Measurements from ENCODE around the gene FAM219A.

The FAM219A gene, protein sequence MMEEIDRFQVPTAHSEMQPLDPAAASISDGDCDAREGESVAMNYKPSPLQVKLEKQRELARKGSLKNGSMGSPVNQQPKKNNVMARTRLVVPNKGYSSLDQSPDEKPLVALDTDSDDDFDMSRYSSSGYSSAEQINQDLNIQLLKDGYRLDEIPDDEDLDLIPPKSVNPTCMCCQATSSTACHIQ

DNA sequence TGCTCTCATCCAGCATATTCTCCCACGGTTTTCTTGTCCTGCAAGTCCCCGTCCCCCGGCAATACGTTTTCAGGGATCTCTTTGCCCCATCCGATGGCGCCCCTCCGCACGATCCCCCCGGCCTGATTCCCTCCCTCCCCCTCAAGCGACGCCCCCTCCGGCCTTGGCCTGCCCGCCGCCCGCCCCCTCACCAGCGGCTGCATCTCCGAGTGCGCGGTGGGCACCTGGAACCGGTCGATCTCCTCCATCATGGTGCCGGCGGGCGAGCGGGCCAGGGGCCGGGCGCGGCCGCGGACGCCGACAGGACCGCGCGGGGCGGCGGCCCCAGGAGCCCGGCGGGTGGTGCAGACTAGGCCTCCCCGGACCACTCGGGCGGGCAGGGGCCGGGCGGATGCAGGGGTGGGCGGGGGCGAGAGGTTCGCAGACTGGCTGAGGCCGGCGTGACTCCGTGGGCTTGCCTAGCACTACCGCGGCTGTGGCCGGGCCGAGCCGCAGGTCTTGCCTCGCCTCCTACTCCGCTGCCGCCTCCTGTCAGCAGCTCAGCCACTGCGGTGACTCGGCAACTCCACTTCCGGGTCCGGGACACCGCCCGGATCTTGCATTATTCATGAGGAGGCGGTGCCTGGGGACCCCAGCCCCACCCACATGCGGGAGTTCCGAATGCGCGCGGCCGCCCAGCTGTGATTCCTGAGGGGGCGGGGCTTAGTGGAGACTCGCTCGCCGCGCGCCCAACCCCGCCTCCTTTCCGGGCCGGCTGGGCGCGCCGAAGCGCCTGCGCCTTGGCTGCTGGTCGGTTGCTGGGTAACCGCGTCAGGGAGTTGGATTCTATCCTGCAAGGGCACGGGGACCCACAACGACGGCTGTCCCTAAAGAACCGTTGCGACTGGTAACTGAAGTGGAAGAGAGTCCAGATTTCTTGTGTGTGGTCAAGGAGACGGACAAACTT lies at the start of gene FAM219A, which contains the start of gene DNAI1:
TSS of gene FAM219A (minus strand) at position 558 of the 946 bp plus-strand sequence. CDS start at position 251, 307 bp downstream.
TSS of gene DNAI1 (plus strand) at position 793 of the 946 bp plus-strand sequence. CDS start 201 bp downstream, outside the sequence.
- peak; percentile 98 to 99 for DNase-seq

DNA sequence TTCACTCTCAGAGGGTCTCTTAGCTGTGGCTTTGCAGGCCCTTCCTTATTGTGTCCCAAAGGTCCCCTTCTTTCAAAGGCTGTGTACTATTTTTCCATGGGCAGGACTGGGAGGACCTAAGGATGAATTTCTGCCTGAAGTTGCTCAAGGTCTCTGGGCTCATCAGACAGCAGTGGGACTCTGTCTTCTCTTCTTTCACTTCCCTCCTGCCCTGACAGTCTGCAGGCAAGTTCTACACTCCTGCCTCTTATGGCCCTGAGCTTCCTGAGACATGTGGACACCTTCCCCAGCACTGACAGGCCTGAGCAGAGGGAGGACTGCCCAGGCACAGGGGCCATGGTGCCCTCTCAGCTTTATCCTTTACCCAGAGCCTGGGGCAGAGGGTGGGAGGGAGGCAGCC lies 49.6 kb upstream of the FAM219A start:
- DNase-seq, result no peak

DNA sequence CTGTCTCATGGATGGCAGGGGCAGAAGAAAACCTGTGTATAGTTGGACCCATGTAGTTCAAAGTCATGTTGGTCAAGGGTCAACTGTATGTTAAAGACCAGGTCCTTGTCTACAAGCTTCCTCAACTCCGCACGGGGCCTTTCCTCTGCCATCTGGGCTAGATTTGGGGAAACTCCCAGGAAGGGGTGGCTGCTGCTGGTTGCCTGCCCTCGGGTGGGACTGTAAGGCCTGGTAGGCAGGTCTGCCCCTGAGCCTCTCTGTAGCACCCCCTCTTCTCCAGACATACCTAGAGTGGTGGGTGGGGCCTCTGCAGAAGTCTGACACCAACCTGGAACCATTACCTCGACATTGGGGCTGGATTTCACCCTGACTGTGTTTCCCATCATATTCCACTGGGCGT lies 49.2 kb upstream of the FAM219A start:
- no peak for DNase-seq

DNA sequence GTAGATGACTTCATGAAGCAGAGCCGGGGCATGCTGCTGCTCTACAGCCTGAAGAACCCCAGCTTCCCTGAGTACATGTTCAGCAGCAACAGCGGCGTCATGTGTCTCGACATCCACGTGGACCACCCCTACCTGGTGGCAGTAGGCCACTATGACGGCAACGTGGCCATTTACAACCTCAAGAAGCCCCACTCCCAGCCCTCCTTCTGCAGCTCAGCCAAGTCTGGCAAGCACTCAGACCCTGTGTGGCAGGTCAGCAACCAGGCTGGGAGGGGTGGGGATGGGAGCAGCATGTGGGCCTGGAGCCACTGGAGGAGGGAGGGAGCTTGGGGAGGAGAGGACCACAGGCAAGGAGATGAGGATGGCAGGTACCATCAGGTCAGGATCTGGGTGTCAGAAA lies 48.3 kb upstream of the FAM219A start:
- DNase-seq, result no peak

DNA sequence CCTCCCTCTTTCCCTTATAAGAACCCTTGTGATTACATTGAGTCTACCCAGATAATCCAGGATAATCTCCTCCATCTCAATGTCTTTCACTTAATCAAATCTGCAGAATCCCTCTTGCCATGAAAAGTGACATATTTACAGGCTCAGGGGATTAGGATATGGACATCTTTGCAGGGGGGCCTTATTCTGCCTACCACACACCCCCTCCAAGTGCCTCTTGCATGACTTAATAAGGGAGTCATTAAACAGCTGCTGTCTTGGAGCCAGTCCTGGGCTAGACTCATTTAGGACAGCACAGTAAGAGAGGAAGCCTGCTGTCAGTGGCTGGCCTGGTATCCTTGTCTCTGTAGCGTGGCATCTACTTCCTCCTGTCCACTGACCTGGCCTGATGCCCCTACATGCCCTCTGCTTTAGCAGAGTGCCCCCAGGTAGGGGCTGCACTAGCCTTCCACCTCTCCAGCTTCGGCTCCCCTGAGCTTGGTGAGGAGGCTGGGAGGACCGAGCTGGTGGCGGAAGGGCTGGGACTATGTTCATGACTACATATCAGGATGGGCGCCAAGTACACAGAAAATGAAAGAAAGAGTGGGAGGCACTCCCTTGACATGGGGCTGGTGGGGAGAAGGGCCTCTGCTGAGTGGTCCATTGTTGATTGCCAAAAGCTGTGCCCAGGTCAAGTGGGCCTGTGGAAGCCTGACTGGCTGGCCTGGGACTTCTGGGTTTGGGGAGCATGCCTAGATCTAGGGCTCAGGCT lies 47.2 kb upstream of the FAM219A start:
- DNase-seq, result no peak

DNA sequence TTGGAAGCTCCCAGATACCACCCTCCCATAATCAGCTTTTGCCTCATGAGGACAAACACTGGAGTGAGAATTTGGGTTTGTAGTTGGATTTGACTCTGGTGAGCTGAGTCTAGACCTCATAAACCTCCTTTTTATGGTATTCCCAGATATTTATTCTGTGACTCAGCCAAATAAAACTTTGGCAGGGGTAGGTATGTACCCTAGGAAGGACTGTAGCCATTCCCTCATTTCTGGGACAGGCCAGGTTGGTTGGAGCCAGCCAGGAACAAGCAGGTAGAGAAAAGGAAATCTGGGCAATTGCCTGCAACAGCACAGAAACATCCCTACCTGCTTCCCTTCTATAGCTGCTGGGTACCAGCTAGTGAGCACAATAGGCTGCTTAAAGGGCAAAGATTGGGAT lies 45.0 kb upstream of the FAM219A start:
- DNase-seq, result no peak

DNA sequence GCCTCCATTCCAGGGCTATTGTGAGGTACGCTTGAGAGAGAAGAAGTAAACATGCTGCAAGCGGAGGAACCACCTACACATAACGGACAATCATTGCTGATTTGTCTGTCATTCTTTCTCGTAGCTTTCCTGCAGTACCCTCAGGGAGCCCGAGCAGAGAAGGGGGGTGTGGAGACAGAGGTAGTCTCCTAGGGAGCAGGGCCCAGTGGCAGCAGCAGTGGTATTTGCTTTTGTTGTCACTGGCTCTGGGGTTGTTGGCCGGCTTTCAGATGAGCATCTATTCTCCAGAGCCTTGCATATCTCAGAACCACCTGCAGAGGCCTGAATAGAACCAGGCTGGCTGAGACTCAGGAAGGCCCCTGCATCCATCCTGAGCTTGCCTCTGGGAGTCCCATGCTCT lies 44.5 kb upstream of the FAM219A start:
- peak in 1 of 2 donors; percentile 26 for DNase-seq

DNA sequence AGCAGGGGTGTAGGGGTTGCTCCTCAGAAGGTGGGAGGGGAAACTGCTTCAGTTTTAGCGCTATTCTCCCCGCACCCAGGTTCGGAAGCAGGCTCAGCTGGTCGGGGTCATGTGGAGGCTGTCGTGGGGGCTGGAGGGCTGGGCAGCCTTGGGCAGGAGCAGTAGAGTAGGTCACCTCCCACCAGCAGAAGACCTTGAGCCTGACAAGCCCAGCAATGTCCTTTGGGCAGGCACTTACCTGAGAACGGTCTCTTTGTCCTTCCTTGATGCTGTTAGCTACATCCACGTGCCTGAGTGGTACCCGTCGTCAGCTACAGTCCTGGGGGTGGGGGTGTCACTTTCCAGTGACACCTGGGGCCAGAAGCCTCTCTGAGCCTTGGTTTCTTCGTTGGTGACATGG lies 44.1 kb upstream of the FAM219A start:
- DNase-seq, result no peak

DNA sequence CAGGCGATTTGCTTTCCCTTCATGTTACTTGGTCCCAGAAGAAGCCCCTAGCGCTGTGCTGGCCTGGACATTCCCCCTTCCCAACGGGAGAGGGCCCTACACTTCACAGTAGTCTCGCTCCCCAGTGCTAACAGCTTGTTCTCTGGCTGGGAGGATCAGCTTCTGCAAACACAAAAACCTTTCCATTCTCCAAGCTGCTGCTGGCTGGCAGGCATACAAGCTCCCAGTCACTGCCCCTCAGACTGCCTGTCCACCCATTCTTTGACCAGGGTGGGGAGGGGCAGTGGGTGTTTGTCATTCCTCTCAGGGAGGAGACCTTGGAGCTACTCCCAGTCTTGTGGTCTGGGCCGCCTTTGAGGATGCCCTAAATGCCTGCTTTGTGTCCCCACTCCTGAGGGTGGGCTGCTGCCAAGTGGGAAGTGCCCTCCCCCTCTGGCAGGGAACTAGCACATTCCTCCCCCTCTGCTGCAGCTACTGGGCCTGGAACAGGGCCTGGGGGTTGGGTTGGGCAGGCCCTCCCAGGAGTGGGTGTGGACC lies 43.6 kb upstream of the FAM219A start:
- DNase-seq, result peak; percentile 98 to 99

DNA sequence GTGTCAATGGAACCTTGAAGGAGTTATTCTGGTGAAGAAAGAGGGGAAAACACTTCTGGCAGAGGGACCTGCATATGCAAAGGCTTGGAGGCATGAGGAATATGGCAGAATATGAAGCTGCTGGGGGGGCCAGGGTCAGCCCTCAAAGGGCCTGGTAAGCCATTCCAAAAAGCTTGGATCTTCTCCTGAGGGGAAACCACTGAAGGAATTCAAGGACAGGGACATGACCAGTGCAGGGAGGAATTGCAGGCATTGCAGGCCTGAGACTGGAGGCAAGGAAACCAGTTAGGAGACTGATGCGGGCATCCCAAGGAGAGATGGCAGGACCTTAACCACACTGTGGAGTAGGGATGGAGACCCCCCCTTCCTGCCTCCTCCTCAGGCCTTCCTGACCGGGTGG lies 43.0 kb upstream of the FAM219A start:
- DNase-seq, result no peak

DNA sequence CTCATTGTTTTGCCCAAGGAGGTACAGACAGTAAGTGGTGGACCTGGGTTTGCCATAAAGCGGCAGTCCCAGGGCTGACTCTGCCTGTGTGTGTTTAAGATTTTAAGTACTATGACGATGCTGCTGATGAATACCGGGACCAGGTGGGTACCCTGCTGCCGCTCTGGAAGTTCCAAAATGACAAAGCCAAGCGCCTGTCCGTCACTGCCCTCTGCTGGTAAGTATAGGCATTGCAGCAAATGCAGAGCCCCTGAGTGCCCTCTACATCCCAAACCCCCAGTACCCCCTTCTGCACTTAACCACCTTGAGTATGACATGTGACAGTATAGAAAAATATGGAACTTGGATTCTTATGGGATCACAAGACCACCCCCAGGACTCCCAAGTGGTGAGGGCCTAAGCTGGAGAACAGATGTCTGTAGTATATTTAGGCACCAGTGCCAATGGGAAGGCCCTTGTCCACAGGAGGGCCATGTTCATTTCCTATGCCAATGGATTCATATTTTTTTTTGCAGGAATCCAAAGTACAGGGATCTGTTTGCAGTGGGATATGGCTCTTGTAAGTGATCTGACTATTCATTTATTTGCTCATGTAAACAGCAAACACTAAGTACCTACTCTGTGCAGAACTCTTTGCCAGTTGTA lies 42.4 kb upstream of the FAM219A start:
- peak in 1 of 2 donors; percentile 49 for DNase-seq

DNA sequence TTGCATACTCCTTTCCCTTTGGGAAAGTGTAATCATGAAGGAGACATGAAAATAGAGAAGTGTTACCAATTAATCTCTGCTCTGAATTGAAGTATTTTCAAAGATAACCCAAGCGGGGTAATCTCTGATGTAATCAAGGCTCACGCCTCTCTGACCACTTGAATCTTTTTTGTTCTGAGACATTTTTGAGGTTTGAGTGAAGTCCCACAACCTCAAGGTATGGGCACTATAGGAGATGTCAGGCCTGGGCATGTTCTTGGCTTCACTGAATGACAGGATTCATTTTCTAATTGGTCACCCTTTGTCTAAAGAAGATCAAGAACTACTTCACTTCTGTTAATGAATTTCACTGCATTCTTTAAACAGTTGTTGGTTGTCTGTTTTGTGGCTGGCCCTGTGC lies 40.7 kb upstream of the FAM219A start:
- no peak for DNase-seq

DNA sequence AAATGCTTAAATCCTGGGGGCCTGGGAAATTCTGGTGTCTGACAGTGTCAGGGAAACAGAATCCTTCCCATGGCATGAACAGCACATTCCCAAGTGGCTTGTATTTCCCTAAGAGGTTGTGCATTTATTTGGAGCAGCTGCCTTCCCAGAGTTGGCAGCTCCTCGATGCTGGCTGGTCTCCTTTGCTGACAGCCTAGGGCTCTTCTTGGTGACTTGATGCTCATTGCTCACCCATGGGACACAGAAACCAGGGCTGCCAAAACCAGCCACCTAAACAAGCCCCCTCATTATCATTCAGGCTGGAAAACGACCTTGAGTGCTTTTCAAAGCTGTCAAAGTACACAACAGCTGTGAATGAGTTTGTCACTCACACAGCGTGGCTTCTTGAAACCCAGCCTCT lies 40.2 kb upstream of the FAM219A start:
- no peak for DNase-seq

DNA sequence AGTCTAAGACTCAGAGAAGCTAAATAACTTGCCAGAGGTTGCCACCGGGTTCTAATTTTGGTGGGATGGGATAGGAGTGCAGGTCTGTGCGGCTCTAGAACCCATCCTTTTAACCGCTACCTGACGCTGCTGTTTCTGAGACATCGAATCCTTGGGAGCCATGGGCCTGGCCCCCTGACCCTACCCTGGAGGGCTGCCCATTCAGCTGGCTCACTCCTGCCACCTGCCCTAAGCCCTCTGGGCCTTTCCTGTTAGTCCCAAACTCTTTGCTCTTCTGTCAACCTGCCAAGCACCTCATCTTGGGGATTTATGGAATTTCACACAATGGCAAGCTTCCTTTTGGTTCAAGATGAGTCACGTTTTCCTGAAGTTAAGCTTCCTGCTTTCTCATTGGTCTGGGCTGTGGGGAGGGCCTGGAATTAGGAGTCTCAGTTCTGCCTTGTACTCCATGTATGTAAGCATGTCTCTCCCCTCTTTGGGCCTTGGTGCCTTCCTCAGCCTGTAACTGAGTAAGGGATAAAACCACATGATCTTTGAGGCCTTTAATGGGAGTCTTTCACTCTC lies 37.9 kb upstream of the FAM219A start:
- DNase-seq, result no peak

DNA sequence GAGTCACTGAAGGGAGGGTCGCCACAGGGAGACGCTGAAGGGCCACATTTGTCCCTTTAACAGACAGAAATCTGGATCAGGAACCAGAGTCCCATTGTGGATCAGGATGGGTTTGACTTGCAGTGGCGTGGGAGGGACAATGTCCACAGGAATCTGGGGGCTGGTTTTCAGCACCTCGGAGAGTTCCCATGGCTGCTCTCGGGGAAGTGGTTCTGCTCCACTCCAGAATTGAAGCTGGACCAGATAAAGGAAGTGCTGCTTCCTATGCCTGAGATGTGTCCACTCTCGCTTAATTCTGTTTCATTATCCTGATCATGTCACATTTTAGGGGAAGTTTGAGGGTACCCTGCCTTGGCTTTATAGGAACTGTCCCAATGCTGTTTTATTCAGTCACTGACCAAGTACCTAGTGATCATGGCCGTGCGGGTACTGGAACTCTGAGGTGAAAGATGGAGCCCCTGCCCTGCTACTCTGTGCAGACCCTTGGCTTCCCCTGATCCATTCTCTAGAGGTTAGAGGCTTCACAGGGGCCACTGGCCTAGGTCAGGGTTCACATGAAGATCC lies 35.7 kb upstream of the FAM219A start:
- no peak for DNase-seq

DNA sequence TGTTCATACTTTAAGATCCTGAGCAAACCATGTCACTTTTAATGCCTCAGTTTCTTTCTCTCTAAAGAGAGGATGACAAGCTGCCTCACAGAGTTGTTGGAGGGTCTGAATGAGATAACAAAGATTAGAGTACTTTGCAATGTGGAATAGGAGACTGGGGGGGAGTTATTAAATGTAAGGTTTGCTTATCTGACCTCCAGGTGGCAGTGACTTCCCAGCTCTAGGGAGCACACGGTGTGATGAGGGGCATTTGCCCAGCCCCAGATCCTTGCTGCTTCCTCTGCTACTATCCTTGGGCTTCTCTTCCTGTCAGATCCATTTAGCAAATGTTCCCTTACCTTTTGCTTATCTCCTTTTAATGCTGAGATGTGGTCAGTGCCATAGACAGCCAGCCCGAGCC lies 33.7 kb upstream of the FAM219A start:
- DNase-seq, result no peak

DNA sequence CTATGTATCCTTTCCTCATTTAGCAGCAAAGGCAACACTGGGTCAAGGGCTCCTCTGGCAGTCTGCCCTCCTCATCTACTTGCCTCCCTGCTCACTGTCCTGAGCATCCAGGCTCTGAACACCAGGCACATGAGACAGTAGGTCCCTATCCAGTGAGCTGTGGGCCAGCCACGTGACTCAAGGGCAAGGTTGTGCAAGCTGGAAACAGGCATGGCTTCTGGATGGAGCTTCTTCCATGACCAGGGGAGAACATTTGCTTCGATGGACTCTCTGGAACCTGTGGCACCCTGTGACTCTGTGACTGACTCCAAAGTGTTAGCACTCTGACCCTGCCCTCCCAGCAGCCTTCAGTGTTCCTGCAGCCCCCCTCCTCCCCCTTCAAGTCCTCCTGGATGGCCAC lies 33.2 kb upstream of the FAM219A start:
- no peak for DNase-seq

DNA sequence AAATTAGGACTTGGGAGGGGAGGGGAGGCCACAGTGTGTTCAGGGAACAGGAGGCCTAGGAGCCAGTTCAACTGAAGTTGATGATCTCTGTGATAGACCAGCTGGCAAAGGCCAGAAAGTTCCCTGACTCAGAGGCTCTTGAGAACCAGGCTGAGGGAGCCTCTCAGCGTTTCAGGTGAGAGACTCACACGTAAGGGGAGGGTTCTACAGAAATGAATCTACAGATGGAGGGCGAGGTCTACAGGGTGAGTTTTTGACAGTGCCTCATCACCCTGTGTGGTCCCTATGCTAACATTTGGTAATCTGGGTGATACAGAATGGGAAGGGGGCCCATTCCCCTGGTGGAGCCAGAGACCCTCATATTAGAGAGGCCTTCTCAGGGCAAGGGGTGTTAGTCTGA lies 32.4 kb upstream of the FAM219A start:
- DNase-seq, result no peak

DNA sequence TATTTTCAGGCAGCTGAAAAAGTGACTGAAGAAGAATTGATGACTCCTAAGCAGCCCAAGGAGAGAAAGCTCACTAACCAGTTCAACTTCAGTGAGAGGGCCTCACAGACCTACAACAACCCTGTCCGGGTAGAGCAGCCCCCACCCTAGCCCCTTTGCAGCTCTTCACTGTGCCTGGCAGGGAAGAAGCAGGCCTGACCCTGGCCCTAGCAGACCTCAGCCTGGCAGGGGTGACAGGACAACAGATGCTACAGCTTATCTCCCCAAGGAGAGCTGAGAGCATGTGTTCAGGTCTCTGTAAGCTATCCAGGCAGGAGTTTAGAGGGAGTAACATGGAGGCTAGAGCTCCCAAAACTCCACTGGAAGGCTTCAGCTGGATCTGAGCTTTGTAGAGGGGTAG lies 32.0 kb upstream of the FAM219A start:
- DNase-seq, result no peak

DNA sequence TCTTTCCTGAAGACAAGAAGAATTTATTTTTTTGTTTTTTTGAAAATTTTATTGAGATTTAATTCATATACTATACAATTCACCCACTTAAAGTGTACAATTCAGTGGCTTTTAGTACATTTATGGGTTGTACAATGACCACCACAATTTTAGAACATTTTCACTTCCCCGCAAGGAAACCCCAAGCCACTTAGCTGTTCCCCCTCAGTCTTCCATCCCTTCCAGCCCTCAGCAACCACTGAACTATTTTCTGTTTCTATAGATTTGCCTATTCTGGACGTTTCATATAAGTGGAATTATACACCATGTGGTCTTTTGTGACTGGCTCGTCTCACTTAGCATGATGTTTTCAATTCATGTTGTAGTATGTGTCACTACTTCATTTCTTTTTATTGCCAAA lies 28.2 kb upstream of the FAM219A start:
- DNase-seq, result no peak

DNA sequence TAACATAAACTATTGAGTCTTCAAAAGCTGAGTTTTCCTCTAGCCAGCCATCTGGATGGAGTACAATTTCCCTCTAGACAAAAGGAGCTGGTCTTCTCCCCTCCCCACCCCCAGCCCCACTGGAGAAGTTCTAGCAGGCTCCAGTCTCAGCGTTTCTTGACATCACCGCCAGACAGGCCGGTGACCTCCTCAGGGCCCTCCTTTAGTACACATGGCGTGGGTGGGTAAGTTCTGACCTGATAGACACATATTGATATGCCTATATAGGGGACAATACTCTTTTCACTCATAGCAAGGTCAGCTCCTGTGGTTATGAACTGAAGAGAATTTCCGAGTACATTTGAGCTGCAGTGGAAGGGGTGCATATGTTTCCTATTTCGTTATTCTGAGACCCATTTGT lies 27.5 kb upstream of the FAM219A start:
- DNase-seq, result no peak

DNA sequence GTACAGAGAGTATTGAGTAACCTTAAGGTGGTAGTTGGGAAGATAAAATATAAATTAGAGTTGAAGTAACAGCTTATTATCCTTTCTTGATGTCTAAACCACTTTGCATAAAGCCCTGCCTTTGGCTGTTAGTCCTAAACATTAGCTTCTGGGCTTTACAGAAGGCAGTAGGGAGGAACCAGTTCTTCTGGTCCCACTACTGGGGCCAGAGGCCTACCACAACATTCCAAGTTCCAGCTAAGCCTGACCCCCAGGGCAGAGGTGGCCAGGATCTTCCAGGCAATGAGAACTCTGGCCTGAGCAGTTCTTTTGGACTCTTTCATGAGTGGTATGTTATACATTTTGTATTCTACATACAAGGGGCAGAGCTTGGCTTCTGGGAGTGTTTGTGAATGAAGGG lies 26.3 kb upstream of the FAM219A start:
- no peak for DNase-seq

All from hippocampal formation (tissue), 2 donors.